ENCODE results near the gene MTG2. TPM values are rescaled to one million over a fixed set of nuclear protein-coding genes. Genes with fewer than 3 reads are reported as not detected.

The MTG2 gene
- total RNA-seq, 4 donors from 2014 or later = 17.0 to 26.1 (median 22.6) TPM

GRCh38 chr20:62160253-62160652 lies 22.6 kb upstream of the MTG2 start:
- TF ChIP-seq CTCF (IDR thresholded peaks at IDR 0.05; ENCODE audit: low read depth) = no peak

DNA sequence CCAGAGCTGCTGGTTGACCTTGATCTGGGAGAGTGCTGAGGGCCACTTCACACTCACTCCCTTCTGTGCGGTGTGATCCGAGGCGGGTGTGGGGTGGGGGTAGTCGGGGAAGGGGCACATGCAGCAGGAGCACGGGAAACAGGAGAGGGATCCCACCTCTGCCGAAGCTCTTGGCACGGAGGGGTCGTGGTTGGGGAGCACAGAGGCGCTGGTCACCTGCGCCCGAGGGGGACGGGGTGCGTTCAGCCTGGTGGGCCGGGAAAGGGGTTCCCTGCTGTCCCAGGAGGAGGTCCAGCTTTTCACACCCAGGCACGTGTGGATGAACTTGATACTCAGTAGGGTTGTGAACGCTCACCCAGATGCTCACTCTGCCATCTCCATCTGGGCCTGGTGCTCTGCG lies 22.0 kb upstream of the MTG2 start:
- no peak for TF ChIP-seq CTCF (IDR thresholded peaks at IDR 0.05; ENCODE audit: low read depth)

- TF ChIP-seq CTCF (IDR thresholded peaks at IDR 0.05; ENCODE audit: low read depth) = no peak
Observed at GRCh38 chr20:62161347-62161746, 21.5 kb upstream of the MTG2 start.

GRCh38 chr20:62162765-62163484 lies 19.9 kb upstream of the MTG2 start:
- no peak for TF ChIP-seq CTCF (IDR thresholded peaks at IDR 0.05; ENCODE audit: low read depth)

- no peak for TF ChIP-seq CTCF (IDR thresholded peaks at IDR 0.05; ENCODE audit: low read depth)
Observed at GRCh38 chr20:62163485-62163865, 19.4 kb upstream of the MTG2 start.

- TF ChIP-seq CTCF (IDR thresholded peaks at IDR 0.05; ENCODE audit: low read depth) = no peak
Observed at GRCh38 chr20:62163986-62164762, 18.7 kb upstream of the MTG2 start.
